K562 (cell line): ENCODE results near the gene RFNG. TPM values are rescaled to one million over a fixed set of nuclear protein-coding genes. Genes with fewer than 3 reads are reported as not detected.

Experiments used
- ATAC-seq: fragments of 200-7000 bp; cut with Tn5 transposase; 3 replicates; pipeline ENCODE4 v1.9.1; 2020; ENCODE audit warnings: moderate library complexity
- BruUV-seq: library from RNA; stranded (reverse); fragments of 400-500 nt; replicated peaks from 2 replicates; lab custom pipeline; 2021; lab: Mats Ljungman, UMichigan
- CTCF ChIA-PET: fragments of 300-600 bp; formaldehyde crosslinking; extraction: SDS; loops from one replicate; lab custom pipeline; 2021; ENCODE audit warnings: low intra/inter-chr PET ratio; lab: Yijun Ruan, JAX
- POLR2A ChIA-PET: fragments of 300-600, 350-650 bp; sonication (Branson Sonifier 250); formaldehyde crosslinking; extraction: SDS; loops from one replicate; lab custom pipeline; 2021; ENCODE audit warnings: antibody characterized with exemption, inconsistent platforms; lab: Yijun Ruan, JAX
- DNase-seq, 4 experiments: peaks; one replicate each; pipeline versions ENCODE4 v3.0.0 to v3.0.0-alpha.2; 2011 to 2018; ENCODE audit warnings: low spot score in 3 of 4, mixed read lengths in 3 of 4; ENCODE audit errors: extremely low read depth in 1 of 4
- FAIRE-seq: peaks from 2 replicates; lab custom pipeline; 2011; peaks lifted over from hg19 to GRCh38; lab: Jason Lieb, UNC
- H2AFZ ChIP-seq: 2 replicates; pipeline ENCODE4 v1.6.0; 2011; ENCODE audit warnings: low read depth, low read length, control low read depth, inconsistent platforms
- H3K27ac ChIP-seq: fragments of 200-600 bp; 3 replicates; pipeline ENCODE4 v1.8.0; 2011; ENCODE audit warnings: low read depth, mild to moderate bottlenecking, control low read depth, inconsistent platforms, low read length, moderate library complexity, mixed read lengths; ENCODE audit errors: extremely low read depth
- H3K27me3 ChIP-seq, 2 experiments: fragments of 300-600 bp in 1 of 2; 2 replicates in 1 of 2; 3 replicates in 1 of 2; pipeline versions ENCODE4 v1.6.0 to v1.8.0; 2011; ENCODE audit warnings: inconsistent platforms in 2 of 2, low read length in 2 of 2, mild to moderate bottlenecking in 1 of 2, mixed read lengths in 1 of 2, moderate library complexity in 1 of 2; ENCODE audit not compliant: control insufficient read depth in 2 of 2, insufficient read depth in 2 of 2
- H3K36me3 ChIP-seq: fragments of 300-600 bp; 3 replicates; pipeline ENCODE4 v1.8.0; 2011; ENCODE audit warnings: mild to moderate bottlenecking, low read length, inconsistent platforms; ENCODE audit not compliant: control insufficient read depth, insufficient read depth
- H3K4me1 ChIP-seq, 2 experiments: fragments of 200-600 bp in 1 of 2; replicated peaks in 1 of 2; 2 replicates in 1 of 2; 3 replicates in 1 of 2; pipeline versions ENCODE4 v1.5.1 to v1.8.0; 2011; ENCODE audit warnings: inconsistent platforms in 2 of 2, low read length in 2 of 2, mild to moderate bottlenecking in 1 of 2, mixed read lengths in 1 of 2, moderate library complexity in 1 of 2; ENCODE audit not compliant: control insufficient read depth in 2 of 2, insufficient read depth in 2 of 2
- H3K4me2 ChIP-seq: 2 replicates; pipeline ENCODE4 v1.6.1; 2011; ENCODE audit warnings: low read length, control low read depth, inconsistent platforms, mixed read lengths; ENCODE audit not compliant: insufficient read depth
- H3K4me3 ChIP-seq: fragments of 200-600 bp; sonication (generic), shearing (Covaris generic); 2 replicates; pipeline ENCODE4 v1.5.1; 2016; ENCODE audit warnings: control low read depth, inconsistent platforms
- H3K79me2 ChIP-seq: fragments of 200-600 bp; 3 replicates; pipeline ENCODE4 v1.8.0; 2011; ENCODE audit warnings: low read length, inconsistent platforms; ENCODE audit not compliant: control insufficient read depth, insufficient read depth
- H3K9ac ChIP-seq, 2 experiments: 2 replicates each; pipeline versions ENCODE4 v1.6.0 to v1.6.1; 2011; ENCODE audit warnings: low read depth in 2 of 2, low read length in 2 of 2, control low read depth in 1 of 2, inconsistent platforms in 1 of 2, mild to moderate bottlenecking in 1 of 2, mixed read lengths in 1 of 2; ENCODE audit not compliant: insufficient read depth in 1 of 2
- H3K9me1 ChIP-seq: one replicate; pipeline ENCODE4 v1.6.0; 2011; ENCODE audit warnings: inconsistent platforms, mild to moderate bottlenecking, low read length, moderate library complexity; ENCODE audit not compliant: control insufficient read depth, insufficient read depth
- H3K9me3 ChIP-seq: replicated peaks from 2 replicates; pipeline ENCODE4 v1.5.1; 2011; ENCODE audit warnings: low read depth, low read length, inconsistent platforms; ENCODE audit not compliant: control insufficient read depth, insufficient read depth
- H4K20me1 ChIP-seq: replicated peaks from 2 replicates; pipeline ENCODE4 v1.6.1; 2011; ENCODE audit warnings: low read length, inconsistent platforms, mixed read lengths; ENCODE audit not compliant: control insufficient read depth, insufficient read depth
- LCOR ChIP-seq: sonication (generic); formaldehyde crosslinking; IDR thresholded peaks from 2 replicates; pipeline ENCODE4 v1.8.0; 2022; ENCODE audit warnings: mild to moderate bottlenecking, missing genetic modification reagents
- SP1 ChIP-seq: sonication (generic); formaldehyde crosslinking; IDR thresholded peaks from 2 replicates; pipeline ENCODE4 v1.8.1; 2022; ENCODE audit warnings: mild to moderate bottlenecking, missing genetic modification reagents
- SUPT5H ChIP-seq: fragments of 450-650 bp; IDR thresholded peaks from 2 replicates; pipeline ENCODE4 v1.6.1; 2016
- ZNF12 ChIP-seq: sonication (generic); formaldehyde crosslinking; IDR thresholded peaks from 2 replicates; pipeline ENCODE4 v1.4.0; 2020; ENCODE audit warnings: mild to moderate bottlenecking, missing genetic modification reagents
- WGBS: fragments of 100-300 bp; shearing (Covaris generic); methylation state at CpG from one replicate; pipeline ENCODE4 v1.1.6; 2016; ENCODE audit warnings: low coverage, mixed read lengths; ENCODE audit not compliant: insufficient coverage; ENCODE audit errors: missing lambda C conversion rate; 5-methylcytosine and 5-hydroxymethylcytosine counted together
- in situ Hi-C: fragments of 300-500 bp; cut with MboI; formaldehyde crosslinking; loops from 4 replicates; pipeline ENCODE4 v1.15.0; 2018; ENCODE audit warnings: inconsistent platforms, mixed read lengths
- intact Hi-C: fragments of 100-400 bp; cut with micrococcal nuclease; formaldehyde crosslinking; loops from 2 replicates; pipeline ENCODE4 v1.14.2; 2022
- polyA plus RNA-seq, 8 experiments: library from polyadenylated mRNA; depleted of rRNA in 4 of 8; stranded (reverse) in 5 of 8; unstranded in 3 of 8; fragments of >200 nt; fragmentation: Nextera tagmentation in 2 of 8; fragmentation: Illumina TruSeq in 1 of 8; extraction: Ambion mirVana in 2 of 8; extraction: Trizol in 1 of 8; gene quantifications; 2 replicates each; pipeline versions ENCODE4 v1.2.1 to v1.2.3, GENCODE V29; 2011 to 2014; ENCODE audit warnings: inconsistent platforms in 1 of 8, missing spikeins in 1 of 8
- total RNA-seq, 7 experiments: library from RNA; depleted of rRNA in 6 of 7; stranded (reverse); fragments of >200 nt in 6 of 7; fragmentation: Illumina TruSeq in 2 of 7; extraction: Trizol in 2 of 7; gene quantifications; 2 replicates each; pipeline versions ENCODE4 v1.2.1 to v1.2.3, GENCODE V29; 2011 to 2021; ENCODE audit warnings: low replicate concordance in 1 of 7
- TF ChIP-seq, protein P1 (sequence below), 2 experiments: fragments of 450-650 bp in 1 of 2; sonication (generic) in 1 of 2; formaldehyde crosslinking; conservative IDR thresholded peaks; 2 replicates each; pipeline versions ENCODE4 v1.4.0 to v1.8.1; 2020 to 2022; ENCODE audit warnings: mild to moderate bottlenecking in 1 of 2, missing genetic modification reagents in 1 of 2

The RFNG gene
- total and polyA plus RNA-seq, 9 of the 15 experiments (the other 6 are each of a cell fraction or from before 2014, with no cell fraction given) = 0.32 to 32.8 (median 9.5) TPM

- Histone ChIP-seq H3K4me3 (peak overlapping the region; percentile 97; the same call in 1 of the 2 replicates), H3K9me1 (peaks cover 6% of the 10 kb centered on the region), H3K4me1 (peaks cover 22 to 66% of the 10 kb centered on the region in 2 experiments; a peak in 4 of 5 replicates), H3K27ac (peak overlapping the region; percentile 98; the same call in 2 of the 3 replicates), H3K36me3 (peaks cover 38% of the 10 kb centered on the region; the same call in 2 of the 3 replicates), H3K9me3 (no peaks in the 10 kb centered on the region), H3K27me3 (no peaks in the 10 kb centered on the region), H4K20me1 (peaks cover 21% of the 10 kb centered on the region; the same call in 1 of the 2 replicates), H2AFZ (peak overlapping the region; percentile 89), H3K4me2 (peak overlapping the region; percentile 95), H3K79me2 (peaks cover 31% of the 10 kb centered on the region), H3K9ac (peak overlapping the region in 1 of 2 experiments; percentile 83; a peak in 2 of 4 replicates)
- DNase-seq = no peak
- 11% methylated on average over 10 of the region's 10 CpGs for WGBS
- CTCF ChIA-PET = interaction anchor here (0.6 to 2.0 kb wide), 3 partner anchors 78 to 250 kb away, joined by 3 to 14 read pairs (median 3); no protein-coding TSS in a partner anchor
- intact Hi-C loops = loop anchor here (10.0 kb wide), 1 partner anchor 307 kb away; no protein-coding TSS in a partner anchor
- no peak for ATAC-seq
- in situ Hi-C loops = no loop called here
- POLR2A ChIA-PET = interaction anchor here (0.5 to 6.4 kb wide), 9 partner anchors 9 to 114 kb away, joined by 3 to 51 read pairs (median 6); partner anchors contain the start of genes CENPX, FASN and LRRC45
- no TSS peak for BruUV-seq
- no peak for FAIRE-seq
- TF ChIP-seq SUPT5H (no peak), LCOR (0 out of 2 replicates have a peak, but pooled peaks have one; percentile 1), SP1 (CRISPR knock-in tag) (0 out of 2 replicates have a peak, but pooled peaks have one; percentile 80), ZNF12 (CRISPR knock-in tag) (0 out of 2 replicates have a peak, but pooled peaks have one; percentile 23)
- TF ChIP-seq, protein P1, sequence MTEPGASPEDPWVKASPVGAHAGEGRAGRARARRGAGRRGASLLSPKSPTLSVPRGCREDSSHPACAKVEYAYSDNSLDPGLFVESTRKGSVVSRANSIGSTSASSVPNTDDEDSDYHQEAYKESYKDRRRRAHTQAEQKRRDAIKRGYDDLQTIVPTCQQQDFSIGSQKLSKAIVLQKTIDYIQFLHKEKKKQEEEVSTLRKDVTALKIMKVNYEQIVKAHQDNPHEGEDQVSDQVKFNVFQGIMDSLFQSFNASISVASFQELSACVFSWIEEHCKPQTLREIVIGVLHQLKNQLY (CRISPR knock-in tag; conservative IDR thresholded peaks at IDR 0.05) = no peak
Measured at GRCh38 chr17:82037889-82038195, 13.8 kb downstream of the RFNG start.
